Neural progenitor cell (in vitro differentiated cells): ENCODE data around the gene SPHK1. TPM values are rescaled to one million over a fixed set of nuclear protein-coding genes. Genes with fewer than 3 reads are reported as not detected.

Source experiments
- DNase-seq: peaks from one replicate; pipeline ENCODE4 v3.0.0-alpha.2; 2016; ENCODE audit warnings: low spot score
- H2AFZ ChIP-seq: fragments of 200-600 bp; sonication (generic); replicated peaks from 2 replicates; pipeline ENCODE4 v1.6.1; 2016; ENCODE audit warnings: antibody characterized with exemption
- H3F3A ChIP-seq: fragments of 200-600 bp; sonication (generic); 2 replicates; pipeline ENCODE4 v1.6.1; 2016; ENCODE audit warnings: antibody characterized with exemption, low read depth
- H3K27ac ChIP-seq: fragments of 200-600 bp; sonication (generic); 2 replicates; pipeline ENCODE4 v1.5.1; 2016; ENCODE audit warnings: mild to moderate bottlenecking
- H3K27me3 ChIP-seq: fragments of 200-600 bp; sonication (generic); 2 replicates; pipeline ENCODE4 v1.6.1; 2016; ENCODE audit warnings: mild to moderate bottlenecking, moderate library complexity
- H3K36me3 ChIP-seq: fragments of 200-600 bp; sonication (generic); 2 replicates; pipeline ENCODE4 v1.5.1; 2016
- H3K4me1 ChIP-seq: fragments of 200-600 bp; sonication (generic); 2 replicates; pipeline ENCODE4 v1.6.1; 2016; ENCODE audit warnings: mixed run types
- H3K4me2 ChIP-seq: fragments of 200-600 bp; sonication (generic); 2 replicates; pipeline ENCODE4 v1.6.1; 2016
- H3K4me3 ChIP-seq: fragments of 200-600 bp; sonication (generic); 2 replicates; pipeline ENCODE4 v1.5.1; 2016
- H3K79me2 ChIP-seq: fragments of 200-600 bp; sonication (generic); 2 replicates; pipeline ENCODE4 v1.6.1; 2016; ENCODE audit warnings: low read depth
- H3K9ac ChIP-seq: fragments of 200-600 bp; sonication (generic); 2 replicates; pipeline ENCODE4 v1.6.1; 2016
- H3K9me3 ChIP-seq: fragments of 200-600 bp; sonication (generic); 2 replicates; pipeline ENCODE4 v1.5.1; 2016; ENCODE audit warnings: low read depth
- H4K20me1 ChIP-seq: fragments of 200-600 bp; sonication (generic); 2 replicates; pipeline ENCODE4 v1.6.1; 2016; ENCODE audit warnings: low read depth
- H3K27ac Mint-ChIP-seq: 3 replicates; pipeline ENCODE4 v1.8.0; 2021; ENCODE audit warnings: mixed read lengths
- H3K27me3 Mint-ChIP-seq: 2 replicates; pipeline ENCODE4 v1.8.0; 2022; ENCODE audit warnings: low read depth, mild to moderate bottlenecking, inconsistent platforms, moderate library complexity, mixed read lengths; ENCODE audit not compliant: insufficient read depth
- H3K36me3 Mint-ChIP-seq: 3 replicates; pipeline ENCODE4 v1.8.0; 2021; ENCODE audit warnings: mixed read lengths
- H3K4me1 Mint-ChIP-seq: 3 replicates; pipeline ENCODE4 v1.8.0; 2021; ENCODE audit warnings: mixed read lengths
- H3K4me3 Mint-ChIP-seq: 3 replicates; pipeline ENCODE4 v1.8.0; 2021; ENCODE audit warnings: mild to moderate bottlenecking, moderate library complexity, mixed read lengths
- H3K9me3 Mint-ChIP-seq: 3 replicates; pipeline ENCODE4 v1.8.0; 2020; ENCODE audit warnings: mixed read lengths
- EZH2 ChIP-seq: fragments of 200-600 bp; sonication (generic); IDR thresholded peaks from 2 replicates; pipeline ENCODE4 v1.6.1; 2017; ENCODE audit warnings: antibody characterized with exemption, mild to moderate bottlenecking, moderate library complexity
- EZH2phosphoT487 ChIP-seq: fragments of 200-600 bp; sonication (generic); IDR thresholded peaks from 2 replicates; pipeline ENCODE4 v1.6.1; 2017; ENCODE audit warnings: antibody characterized with exemption
- total RNA-seq: library from RNA; depleted of rRNA; stranded (reverse); fragments of >200 nt; gene quantifications from 2 replicates; pipeline ENCODE4 v1.2.3, GENCODE V29; 2015; ENCODE audit warnings: low replicate concordance
- TF ChIP-seq, protein P1 (sequence below): fragments of 200-600 bp; sonication (generic); IDR thresholded peaks from 2 replicates; pipeline ENCODE4 v1.5.1; 2017; ENCODE audit warnings: antibody characterized with exemption, mild to moderate bottlenecking

Gene SPHK1
- total RNA-seq, 1 donor from 2014 or later, result 1.3 TPM

- Mint-ChIP-seq H3K4me1 (peaks cover 8% of the 10 kb centered on the region), H3K9me3 (no peaks in the 10 kb centered on the region), H3K36me3 (peaks cover 20% of the 10 kb centered on the region), H3K27me3 (no peaks in the 10 kb centered on the region), H3K27ac (no peak overlapping the region), H3K4me3 (no peak overlapping the region)
- Histone ChIP-seq H3K79me2 (peaks cover 23% of the 10 kb centered on the region), H3K4me2 (no peak overlapping the region), H3K27ac (no peak overlapping the region), H2AFZ (no peak overlapping the region), H3K9me3 (no peaks in the 10 kb centered on the region), H3K27me3 (no peaks in the 10 kb centered on the region), H3F3A (no peaks in the 10 kb centered on the region), H3K36me3 (no peaks in the 10 kb centered on the region), H4K20me1 (peaks cover 58% of the 10 kb centered on the region), H3K9ac (no peak overlapping the region), H3K4me3 (no peak overlapping the region), H3K4me1 (no peaks in the 10 kb centered on the region)
- no peak for TF ChIP-seq EZH2phosphoT487
- no peak for TF ChIP-seq EZH2
- TF ChIP-seq, protein P1, sequence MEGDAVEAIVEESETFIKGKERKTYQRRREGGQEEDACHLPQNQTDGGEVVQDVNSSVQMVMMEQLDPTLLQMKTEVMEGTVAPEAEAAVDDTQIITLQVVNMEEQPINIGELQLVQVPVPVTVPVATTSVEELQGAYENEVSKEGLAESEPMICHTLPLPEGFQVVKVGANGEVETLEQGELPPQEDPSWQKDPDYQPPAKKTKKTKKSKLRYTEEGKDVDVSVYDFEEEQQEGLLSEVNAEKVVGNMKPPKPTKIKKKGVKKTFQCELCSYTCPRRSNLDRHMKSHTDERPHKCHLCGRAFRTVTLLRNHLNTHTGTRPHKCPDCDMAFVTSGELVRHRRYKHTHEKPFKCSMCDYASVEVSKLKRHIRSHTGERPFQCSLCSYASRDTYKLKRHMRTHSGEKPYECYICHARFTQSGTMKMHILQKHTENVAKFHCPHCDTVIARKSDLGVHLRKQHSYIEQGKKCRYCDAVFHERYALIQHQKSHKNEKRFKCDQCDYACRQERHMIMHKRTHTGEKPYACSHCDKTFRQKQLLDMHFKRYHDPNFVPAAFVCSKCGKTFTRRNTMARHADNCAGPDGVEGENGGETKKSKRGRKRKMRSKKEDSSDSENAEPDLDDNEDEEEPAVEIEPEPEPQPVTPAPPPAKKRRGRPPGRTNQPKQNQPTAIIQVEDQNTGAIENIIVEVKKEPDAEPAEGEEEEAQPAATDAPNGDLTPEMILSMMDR, result no peak
- DNase-seq, result no peak
Observed at GRCh38 chr17:76407509-76407908, 23.1 kb downstream of the SPHK1 start.

DNA sequence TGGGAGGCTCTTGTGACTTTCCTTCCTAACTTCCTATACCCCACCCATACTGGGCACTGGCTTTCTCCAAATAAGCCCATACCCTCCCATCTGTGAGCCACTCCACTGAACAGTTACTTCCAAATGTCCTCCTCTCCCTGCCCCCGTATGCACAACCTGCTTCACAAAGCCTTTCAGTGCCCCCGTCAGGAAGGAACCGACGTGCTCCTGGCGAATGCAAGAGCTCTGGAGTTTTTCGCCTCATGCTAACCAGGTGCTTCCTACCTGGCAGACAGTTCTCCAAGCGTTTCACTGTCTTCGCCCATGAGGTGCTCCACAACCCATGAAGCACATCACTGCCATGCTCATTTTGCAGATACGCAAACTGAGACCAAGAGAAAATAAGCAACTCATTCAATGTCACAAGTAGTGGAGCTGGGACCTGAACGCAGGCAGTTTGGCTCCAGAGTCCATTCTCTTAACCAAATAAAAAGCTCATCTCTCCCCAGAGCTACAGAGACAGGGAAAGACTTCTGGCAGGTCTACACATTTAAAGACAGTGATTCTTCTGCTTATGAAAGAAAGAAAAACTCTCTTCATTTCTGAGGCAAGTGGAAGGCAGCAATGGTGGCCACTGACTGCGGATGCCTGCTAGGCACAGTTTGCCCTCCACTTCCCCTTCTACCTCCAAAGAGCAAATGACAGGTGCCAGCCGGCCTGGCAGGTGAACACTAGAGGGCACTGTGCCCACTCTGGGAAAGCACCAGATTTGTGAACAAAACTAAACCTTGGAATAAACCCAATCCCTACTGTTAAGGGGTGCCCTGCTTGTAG is 23.8 kb downstream of the SPHK1 start:
- H3K9me3 ChIP-seq, result no peaks in the 10 kb centered on the region
- Mint-ChIP-seq H3K4me1 (peaks cover 8% of the 10 kb centered on the region), H3K4me3 (no peak overlapping the region), H3K27ac (no peak overlapping the region), H3K27me3 (no peaks in the 10 kb centered on the region), H3K9me3 (no peaks in the 10 kb centered on the region), H3K36me3 (peaks cover 16% of the 10 kb centered on the region)
- H4K20me1 ChIP-seq, result peaks cover 66% of the 10 kb centered on the region
- H3K36me3 ChIP-seq, result no peaks in the 10 kb centered on the region
- no peak overlapping the region for H3K27ac ChIP-seq
- H3K79me2 ChIP-seq, result peaks cover 29% of the 10 kb centered on the region
- no peak overlapping the region for H2AFZ ChIP-seq
- TF ChIP-seq EZH2phosphoT487 (no peak), EZH2 (no peak)
- TF ChIP-seq, protein P1, result peak; percentile 91
- no peaks in the 10 kb centered on the region for H3F3A ChIP-seq
- H3K27me3 ChIP-seq, result no peaks in the 10 kb centered on the region
- DNase-seq, result peak; percentile 68
- H3K4me1 ChIP-seq, result no peaks in the 10 kb centered on the region
- no peak overlapping the region for H3K9ac ChIP-seq
- H3K4me2 ChIP-seq, result no peak overlapping the region
- no peak overlapping the region for H3K4me3 ChIP-seq

- Histone ChIP-seq H4K20me1 (peaks cover 82% of the 10 kb centered on the region), H3K27ac (no peak overlapping the region), H3K27me3 (no peaks in the 10 kb centered on the region), H3K79me2 (peaks cover 49% of the 10 kb centered on the region), H2AFZ (no peak overlapping the region), H3F3A (no peaks in the 10 kb centered on the region), H3K9me3 (no peaks in the 10 kb centered on the region), H3K4me2 (no peak overlapping the region), H3K9ac (no peak overlapping the region), H3K4me3 (no peak overlapping the region), H3K36me3 (no peaks in the 10 kb centered on the region), H3K4me1 (peaks cover 8% of the 10 kb centered on the region)
- no peak for DNase-seq
- Mint-ChIP-seq H3K4me3 (no peak overlapping the region), H3K9me3 (no peaks in the 10 kb centered on the region), H3K4me1 (peaks cover 26% of the 10 kb centered on the region), H3K27ac (no peak overlapping the region), H3K27me3 (no peaks in the 10 kb centered on the region), H3K36me3 (peaks cover 2% of the 10 kb centered on the region)
- TF ChIP-seq EZH2 (no peak), EZH2phosphoT487 (no peak)
- TF ChIP-seq, protein P1, result no peak
Observed at GRCh38 chr17:76410328-76410965, 26.0 kb downstream of the SPHK1 start.
